Measurements from ENCODE around the gene PTPRR. TPM values are rescaled to one million over a fixed set of nuclear protein-coding genes. Genes with fewer than 3 reads are reported as not detected.

Gene PTPRR
- total and polyA plus RNA-seq, 2 of the 4 experiments (the other 2 are of a cell fraction), result 0.18 to 0.21 TPM

DNA sequence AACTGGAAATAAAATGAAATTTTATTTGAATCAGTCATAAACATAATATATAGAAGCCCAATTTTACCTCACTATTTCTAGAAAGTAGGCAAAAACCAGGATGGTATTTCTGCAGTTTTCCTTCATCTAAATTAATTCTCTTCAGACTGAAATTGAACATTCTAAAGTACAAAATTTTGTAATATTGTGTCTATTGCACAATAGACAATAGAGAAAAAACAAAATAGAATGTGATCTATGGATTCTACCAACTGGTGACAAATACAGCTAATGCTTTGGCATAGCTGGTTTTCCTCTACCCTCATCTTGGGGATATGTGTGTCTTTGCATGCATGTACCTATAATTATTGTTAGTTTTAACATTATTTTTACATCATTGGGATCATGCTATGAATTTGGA lies 8.5 kb upstream of the PTPRR start:
- Histone ChIP-seq H2AK5ac (ENCODE audit: low read depth, low read length) (no peak overlapping the region), H3K56ac (ENCODE audit: extremely low read depth, insufficient read depth, low read length) (no peak overlapping the region), H2BK15ac (ENCODE audit: low read depth, low read length) (no peak overlapping the region), H2BK5ac (ENCODE audit: low read depth, low read length, poor library complexity, severe bottlenecking) (no peak overlapping the region), H3K79me1 (ENCODE audit: low read depth in 1 of 2, low read length in 2 of 2) (no peaks in the 10 kb centered on the region), H3K4me2 (ENCODE audit: low read depth, low read length) (no peak overlapping the region), H4K20me1 (ENCODE audit: insufficient read depth, low read length) (no peaks in the 10 kb centered on the region), H3K9me1 (ENCODE audit: insufficient read depth, low read length) (no peaks in the 10 kb centered on the region), H3K4ac (ENCODE audit: low read depth, low read length) (no peak overlapping the region), H3K27me3 (ENCODE audit: control insufficient read depth, insufficient read depth, low read length) (no peaks in the 10 kb centered on the region), H3K9me3 (ENCODE audit: control insufficient read depth, insufficient read depth, low read length) (no peaks in the 10 kb centered on the region), H4K8ac (ENCODE audit: low read depth in 2 of 2, low read length in 2 of 2) (no peak overlapping the region), H3K18ac (ENCODE audit: low read depth, low read length) (no peak overlapping the region), H3K4me1 (ENCODE audit: control insufficient read depth, insufficient read depth, low read length) (no peaks in the 10 kb centered on the region), H4K5ac (ENCODE audit: low read depth, low read length) (no peak overlapping the region), H4K91ac (ENCODE audit: insufficient read depth, low read depth, low read length) (no peak overlapping the region), H3K23ac (ENCODE audit: low read depth, low read length) (no peak overlapping the region), H2AK9ac (replicated peaks; ENCODE audit: low read depth, low read length, poor library complexity) (no peak overlapping the region), H2AFZ (replicated peaks; ENCODE audit: low read length, poor library complexity) (no peak overlapping the region), H2BK120ac (ENCODE audit: low read depth, low read length) (no peak overlapping the region), H3K9ac (ENCODE audit: low read depth, low read length) (no peak overlapping the region), H3K36me3 (ENCODE audit: control insufficient read depth, insufficient read depth, low read length) (no peaks in the 10 kb centered on the region), H3K14ac (replicated peaks; ENCODE audit: low read depth, low read length) (no peak overlapping the region), H2BK20ac (ENCODE audit: low read depth, low read length) (no peak overlapping the region), H3K4me3 (ENCODE audit: insufficient read depth, low read depth, low read length) (no peak overlapping the region), H3K27ac (ENCODE audit: insufficient read depth, low read length) (no peak overlapping the region)
- in situ Hi-C loops (cut with MboI; ENCODE audit: low sequenced_read_pairs) (no loop called here), dilution Hi-C loops (cut with HindIII; ENCODE audit: low sequenced_read_pairs, unreplicated experiment) (no loop called here), intact Hi-C loops (cut with micrococcal nuclease) (no loop called here)
- BruUV-seq (replicated peaks), result no TSS peak
- TF ChIP-seq RAD21 (IDR thresholded peaks at IDR 0.05; ENCODE audit: low read length), result no peak
- TF ChIP-seq CEBPB (IDR thresholded peaks at IDR 0.05; ENCODE audit: low read depth, low read length), result peak; percentile 57
- ChIA-PET CTCF (no interaction called here), POLR2A (ENCODE audit: unreplicated experiment) (no interaction called here)
- no peak for ATAC-seq (ENCODE audit: low read depth)
- no peak for DNase-seq

Data from IMR-90 (cell line).